Activated T-cell treated with anti-CD3 and anti-CD28 coated beads, Interleukin-2, amount 50 U/mL, for 4 hours (primary cell): Measurements from ENCODE around the gene MAPT. TPM values are rescaled to one million over a fixed set of nuclear protein-coding genes. Genes with fewer than 3 reads are reported as not detected.

Experiments used
- ATAC-seq, 2 donors: fragments of 200-7000 bp; cut with Tn5 transposase; one replicate each; pipeline ENCODE4 v1.10.0; 2021
- DNase-seq: peaks from one replicate; pipeline ENCODE4 v3.0.0-alpha.2; 2020
- H3K27me3 Mint-ChIP-seq: one replicate; pipeline ENCODE4 v1.8.0; 2021; ENCODE audit warnings: low read depth, mixed read lengths
- H3K36me3 Mint-ChIP-seq: one replicate; pipeline ENCODE4 v1.8.0; 2022; ENCODE audit warnings: mixed read lengths; ENCODE audit not compliant: insufficient read depth
- H3K4me1 Mint-ChIP-seq: one replicate; pipeline ENCODE4 v1.8.0; 2021; ENCODE audit warnings: low read depth, mixed read lengths
- H3K4me3 Mint-ChIP-seq: one replicate; pipeline ENCODE4 v1.8.0; 2021; ENCODE audit warnings: mild to moderate bottlenecking, moderate library complexity, mixed read lengths
- H3K9me3 Mint-ChIP-seq: one replicate; pipeline ENCODE4 v1.8.0; 2021; ENCODE audit warnings: mixed read lengths
- total RNA-seq, 3 donors: library from RNA; stranded (reverse); gene quantifications; one replicate each; pipeline ENCODE4 v1.2.1, GENCODE V29; 2021

The MAPT gene
- total RNA-seq, 3 donors from 2014 or later, result 1.3 to 1.8 (median 1.8) TPM

GRCh38 chr17:45977506-45977824 is 83.1 kb downstream of the MAPT start:
- no peaks in the 10 kb centered on the region for H3K4me1 Mint-ChIP-seq
- no peaks in the 10 kb centered on the region for H3K36me3 Mint-ChIP-seq
- ATAC-seq (no peak), DNase-seq (no peak)
- H3K9me3 Mint-ChIP-seq, result peaks cover 2% of the 10 kb centered on the region
- no peaks in the 10 kb centered on the region for H3K27me3 Mint-ChIP-seq
- H3K4me3 Mint-ChIP-seq, result no peak overlapping the region

- ATAC-seq (no peak), DNase-seq (no peak)
- no peaks in the 10 kb centered on the region for H3K9me3 Mint-ChIP-seq
- H3K4me3 Mint-ChIP-seq, result no peak overlapping the region
- no peaks in the 10 kb centered on the region for H3K4me1 Mint-ChIP-seq
- H3K36me3 Mint-ChIP-seq, result no peaks in the 10 kb centered on the region
- H3K27me3 Mint-ChIP-seq, result no peaks in the 10 kb centered on the region
Measured at GRCh38 chr17:45977976-45978626, 83.7 kb downstream of the MAPT start.

- DNase-seq (no peak), ATAC-seq (no peak)
- H3K27me3 Mint-ChIP-seq, result no peaks in the 10 kb centered on the region
- H3K4me1 Mint-ChIP-seq, result no peaks in the 10 kb centered on the region
- no peaks in the 10 kb centered on the region for H3K9me3 Mint-ChIP-seq
- no peak overlapping the region for H3K4me3 Mint-ChIP-seq
- no peaks in the 10 kb centered on the region for H3K36me3 Mint-ChIP-seq
Measured at GRCh38 chr17:45979137-45979536, 84.8 kb downstream of the MAPT start.

- H3K9me3 Mint-ChIP-seq, result no peaks in the 10 kb centered on the region
- no peak overlapping the region for H3K4me3 Mint-ChIP-seq
- H3K4me1 Mint-ChIP-seq, result no peaks in the 10 kb centered on the region
- no peaks in the 10 kb centered on the region for H3K36me3 Mint-ChIP-seq
- no peak for ATAC-seq
- H3K27me3 Mint-ChIP-seq, result no peaks in the 10 kb centered on the region
- DNase-seq, result no peak
Measured at GRCh38 chr17:45980855-45981254, 86.5 kb downstream of the MAPT start.

- no peaks in the 10 kb centered on the region for H3K9me3 Mint-ChIP-seq
- ATAC-seq (no peak), DNase-seq (no peak)
- H3K4me1 Mint-ChIP-seq, result no peaks in the 10 kb centered on the region
- H3K36me3 Mint-ChIP-seq, result no peaks in the 10 kb centered on the region
- no peaks in the 10 kb centered on the region for H3K27me3 Mint-ChIP-seq
- no peak overlapping the region for H3K4me3 Mint-ChIP-seq
Measured at GRCh38 chr17:45981306-45981705, 87.0 kb downstream of the MAPT start.

GRCh38 chr17:45982791-45983613 is 88.6 kb downstream of the MAPT start:
- Mint-ChIP-seq H3K4me3 (no peak overlapping the region), H3K36me3 (no peaks in the 10 kb centered on the region)

GRCh38 chr17:45983614-45984310 is 89.4 kb downstream of the MAPT start:
- H3K4me3 Mint-ChIP-seq, result no peak overlapping the region

More at GRCh38 chr17:45982791-45983613, 88.6 kb downstream of the MAPT start:
- H3K27me3 Mint-ChIP-seq, result no peaks in the 10 kb centered on the region
- DNase-seq, result no peak
- H3K9me3 Mint-ChIP-seq, result no peaks in the 10 kb centered on the region
- no peaks in the 10 kb centered on the region for H3K4me1 Mint-ChIP-seq
- no peak for ATAC-seq

GRCh38 chr17:45984368-45984767 is 90.0 kb downstream of the MAPT start:
- DNase-seq, result no peak
- Mint-ChIP-seq H3K4me1 (no peaks in the 10 kb centered on the region), H3K4me3 (no peak overlapping the region), H3K9me3 (no peaks in the 10 kb centered on the region), H3K36me3 (no peaks in the 10 kb centered on the region), H3K27me3 (no peaks in the 10 kb centered on the region)
- ATAC-seq, result peak in 1 of 2 donors; percentile 23

More at GRCh38 chr17:45983614-45984310, 89.4 kb downstream of the MAPT start:
- Mint-ChIP-seq H3K4me1 (no peaks in the 10 kb centered on the region), H3K9me3 (no peaks in the 10 kb centered on the region), H3K27me3 (no peaks in the 10 kb centered on the region), H3K36me3 (no peaks in the 10 kb centered on the region)
- ATAC-seq (no peak), DNase-seq (no peak)

GRCh38 chr17:45985447-45985846 is 91.1 kb downstream of the MAPT start:
- H3K4me3 Mint-ChIP-seq, result no peak overlapping the region
- no peak for ATAC-seq

GRCh38 chr17:45986056-45986455 is 91.7 kb downstream of the MAPT start:
- H3K4me3 Mint-ChIP-seq, result no peak overlapping the region
- no peak for DNase-seq
- no peaks in the 10 kb centered on the region for H3K9me3 Mint-ChIP-seq
- no peak for ATAC-seq
- H3K36me3 Mint-ChIP-seq, result no peaks in the 10 kb centered on the region
- H3K27me3 Mint-ChIP-seq, result no peaks in the 10 kb centered on the region
- H3K4me1 Mint-ChIP-seq, result no peaks in the 10 kb centered on the region

More at GRCh38 chr17:45985447-45985846, 91.1 kb downstream of the MAPT start:
- Mint-ChIP-seq H3K9me3 (no peaks in the 10 kb centered on the region), H3K27me3 (no peaks in the 10 kb centered on the region), H3K36me3 (no peaks in the 10 kb centered on the region), H3K4me1 (no peaks in the 10 kb centered on the region)
- no peak for DNase-seq

GRCh38 chr17:45987706-45988105 is 93.4 kb downstream of the MAPT start:
- Mint-ChIP-seq H3K9me3 (no peaks in the 10 kb centered on the region), H3K4me3 (no peak overlapping the region), H3K27me3 (no peaks in the 10 kb centered on the region), H3K36me3 (no peaks in the 10 kb centered on the region), H3K4me1 (no peaks in the 10 kb centered on the region)
- no peak for DNase-seq
- no peak for ATAC-seq

GRCh38 chr17:45989759-45990158 is 95.4 kb downstream of the MAPT start:
- DNase-seq (no peak), ATAC-seq (no peak)
- Mint-ChIP-seq H3K36me3 (no peaks in the 10 kb centered on the region), H3K27me3 (no peaks in the 10 kb centered on the region), H3K9me3 (no peaks in the 10 kb centered on the region), H3K4me1 (no peaks in the 10 kb centered on the region), H3K4me3 (no peak overlapping the region)

- no peaks in the 10 kb centered on the region for H3K9me3 Mint-ChIP-seq
- no peaks in the 10 kb centered on the region for H3K36me3 Mint-ChIP-seq
- ATAC-seq (no peak), DNase-seq (no peak)
- no peak overlapping the region for H3K4me3 Mint-ChIP-seq
- no peaks in the 10 kb centered on the region for H3K27me3 Mint-ChIP-seq
- H3K4me1 Mint-ChIP-seq, result no peaks in the 10 kb centered on the region
Measured at GRCh38 chr17:45990886-45991285, 96.5 kb downstream of the MAPT start.

GRCh38 chr17:45991341-45991740 is 97.0 kb downstream of the MAPT start:
- H3K4me1 Mint-ChIP-seq, result no peaks in the 10 kb centered on the region
- no peaks in the 10 kb centered on the region for H3K27me3 Mint-ChIP-seq
- no peak for DNase-seq
- no peak for ATAC-seq
- H3K9me3 Mint-ChIP-seq, result no peaks in the 10 kb centered on the region
- H3K4me3 Mint-ChIP-seq, result no peak overlapping the region
- H3K36me3 Mint-ChIP-seq, result no peaks in the 10 kb centered on the region

GRCh38 chr17:45992175-45992574 is 97.8 kb downstream of the MAPT start:
- Mint-ChIP-seq H3K4me3 (no peak overlapping the region), H3K9me3 (no peaks in the 10 kb centered on the region), H3K27me3 (no peaks in the 10 kb centered on the region), H3K4me1 (no peaks in the 10 kb centered on the region), H3K36me3 (no peaks in the 10 kb centered on the region)
- no peak for DNase-seq
- ATAC-seq, result no peak
